GM12892 (cell line): ENCODE data around the gene EXT2.

Experiments used
- POLR2A ChIP-seq: IDR thresholded peaks from 2 replicates; pipeline ENCODE4 v1.6.1; 2011; ENCODE audit warnings: low read depth, low read length, control low read depth
- POLR2AphosphoS5 ChIP-seq: IDR thresholded peaks from 2 replicates; pipeline ENCODE4 v1.6.1; 2011; ENCODE audit warnings: low read depth, low read length, control low read depth

- TF ChIP-seq POLR2A (no peak), POLR2AphosphoS5 (no peak)
Measured at GRCh38 chr11:44179173-44179572, 83.7 kb downstream of the EXT2 start.
